HepG2 (cell line): Measurements from ENCODE around the gene TNFRSF6B. TPM values are rescaled to one million over a fixed set of nuclear protein-coding genes. Genes with fewer than 3 reads are reported as not detected.

ENCODE experiments used
- FUBP1 ChIP-seq: sonication (generic); formaldehyde crosslinking; IDR thresholded peaks from 2 replicates; pipeline ENCODE4 v1.5.1; 2020; ENCODE audit warnings: missing genetic modification reagents, mild to moderate bottlenecking, borderline replicate concordance
- GMEB1 ChIP-seq: sonication (generic); formaldehyde crosslinking; IDR thresholded peaks from 2 replicates; pipeline ENCODE4 v1.5.1; 2020; ENCODE audit warnings: missing genetic modification reagents, mild to moderate bottlenecking, borderline replicate concordance
- JDP2 ChIP-seq: sonication (generic); formaldehyde crosslinking; IDR thresholded peaks from 2 replicates; pipeline ENCODE4 v1.8.1; 2022; ENCODE audit warnings: missing genetic modification reagents, borderline replicate concordance
- KLF15 ChIP-seq: sonication (generic); formaldehyde crosslinking; IDR thresholded peaks from 2 replicates; pipeline ENCODE4 v1.8.1; 2023; ENCODE audit warnings: borderline replicate concordance, mild to moderate bottlenecking, inconsistent platforms, missing genetic modification reagents, mixed read lengths
- MAF1 ChIP-seq: sonication (generic); formaldehyde crosslinking; IDR thresholded peaks from 2 replicates; pipeline ENCODE4 v1.5.0; 2020; ENCODE audit warnings: missing genetic modification reagents, borderline replicate concordance
- MYC ChIP-seq: sonication (generic); formaldehyde crosslinking; IDR thresholded peaks from 2 replicates; pipeline ENCODE4 v1.9.0; 2021; ENCODE audit warnings: missing genetic modification reagents, borderline replicate concordance
- NR2F2 ChIP-seq: IDR thresholded peaks from 2 replicates; pipeline ENCODE4 v1.6.1; 2012; ENCODE audit warnings: low read depth, inconsistent platforms, borderline replicate concordance
- PHF21A ChIP-seq: sonication (generic); formaldehyde crosslinking; IDR thresholded peaks from 2 replicates; pipeline ENCODE4 v1.5.0; 2020; ENCODE audit warnings: mild to moderate bottlenecking, missing genetic modification reagents
- REST ChIP-seq, 2 experiments: IDR thresholded peaks; 2 replicates each; pipeline ENCODE4 v1.6.1; 2011 to 2012; ENCODE audit warnings: low read length in 2 of 2, borderline replicate concordance in 1 of 2, low read depth in 1 of 2, mild to moderate bottlenecking in 1 of 2, moderate library complexity in 1 of 2
- RFXANK ChIP-seq: IDR thresholded peaks from 2 replicates; pipeline ENCODE4 v1.6.1; 2016
- SP1 ChIP-seq, 2 experiments: fragments of 450-650 bp in 1 of 2; sonication (generic) in 1 of 2; formaldehyde crosslinking in 1 of 2; IDR thresholded peaks; 2 replicates each; pipeline versions ENCODE4 v1.4.0 to v1.6.1; 2016 to 2020; ENCODE audit warnings: missing genetic modification reagents in 1 of 2
- SP4 ChIP-seq: sonication (generic); formaldehyde crosslinking; IDR thresholded peaks from 2 replicates; pipeline ENCODE4 v1.8.1; 2023; ENCODE audit warnings: mild to moderate bottlenecking, missing genetic modification reagents
- SSRP1 ChIP-seq: IDR thresholded peaks from 2 replicates; pipeline ENCODE4 v1.6.1; 2016; ENCODE audit warnings: control low read depth
- ZC3H13 ChIP-seq: sonication (generic); formaldehyde crosslinking; IDR thresholded peaks from 2 replicates; pipeline ENCODE4 v1.8.1; 2023; ENCODE audit warnings: mild to moderate bottlenecking, missing genetic modification reagents, moderate library complexity
- ZNF263 ChIP-seq: sonication (generic); formaldehyde crosslinking; IDR thresholded peaks from 2 replicates; pipeline ENCODE4 v1.4.0; 2020; ENCODE audit warnings: missing genetic modification reagents
- ZNF556 ChIP-seq: sonication (generic); formaldehyde crosslinking; IDR thresholded peaks from 2 replicates; pipeline ENCODE4 v1.4.0; 2020; ENCODE audit warnings: mild to moderate bottlenecking, missing genetic modification reagents, borderline replicate concordance
- ZNF598 ChIP-seq: sonication (generic); formaldehyde crosslinking; IDR thresholded peaks from 2 replicates; pipeline ENCODE4 v1.5.1; 2020; ENCODE audit warnings: mild to moderate bottlenecking, missing genetic modification reagents, borderline replicate concordance
- ZNF670 ChIP-seq: sonication (generic); formaldehyde crosslinking; IDR thresholded peaks from 2 replicates; pipeline ENCODE4 v1.8.0; 2022; ENCODE audit warnings: mild to moderate bottlenecking, missing genetic modification reagents, borderline replicate concordance
- ZNF746 ChIP-seq: sonication (generic); formaldehyde crosslinking; IDR thresholded peaks from 2 replicates; pipeline ENCODE4 v1.8.0; 2022; ENCODE audit warnings: mild to moderate bottlenecking, missing genetic modification reagents
- ZNF780A ChIP-seq: sonication (generic); formaldehyde crosslinking; IDR thresholded peaks from 2 replicates; pipeline ENCODE4 v1.8.0; 2022; ENCODE audit warnings: mild to moderate bottlenecking, missing genetic modification reagents, moderate library complexity
- ZNF839 ChIP-seq: sonication (generic); formaldehyde crosslinking; IDR thresholded peaks from 2 replicates; pipeline ENCODE4 v1.4.0; 2020; ENCODE audit warnings: missing genetic modification reagents, mild to moderate bottlenecking, borderline replicate concordance
- polyA plus RNA-seq, 8 experiments: library from polyadenylated mRNA; depleted of rRNA in 3 of 8; stranded (reverse) in 7 of 8; unstranded in 1 of 8; fragments of >200 nt; fragmentation: Illumina TruSeq in 4 of 8; extraction: Trizol in 4 of 8; gene quantifications; 2 replicates each; pipeline versions ENCODE4 v1.2.1 to v1.2.3, GENCODE V29; 2011 to 2016; ENCODE audit warnings: low read depth in 4 of 8, missing spikeins in 1 of 8, mixed read lengths in 1 of 8; ENCODE audit not compliant: insufficient read depth in 1 of 8
- total RNA-seq, 5 experiments: library from RNA; depleted of rRNA; stranded (reverse); fragments of >200 nt; fragmentation: Illumina TruSeq; extraction: Trizol; gene quantifications; 2 replicates each; pipeline ENCODE4 v1.2.3, GENCODE V29; 2016; ENCODE audit warnings: low read depth in 1 of 5

Gene TNFRSF6B
- total and polyA plus RNA-seq, 2 of the 13 experiments (the other 11 are each of a cell fraction or from before 2014, with no cell fraction given) = 0.24 TPM; not detected in 1

DNA sequence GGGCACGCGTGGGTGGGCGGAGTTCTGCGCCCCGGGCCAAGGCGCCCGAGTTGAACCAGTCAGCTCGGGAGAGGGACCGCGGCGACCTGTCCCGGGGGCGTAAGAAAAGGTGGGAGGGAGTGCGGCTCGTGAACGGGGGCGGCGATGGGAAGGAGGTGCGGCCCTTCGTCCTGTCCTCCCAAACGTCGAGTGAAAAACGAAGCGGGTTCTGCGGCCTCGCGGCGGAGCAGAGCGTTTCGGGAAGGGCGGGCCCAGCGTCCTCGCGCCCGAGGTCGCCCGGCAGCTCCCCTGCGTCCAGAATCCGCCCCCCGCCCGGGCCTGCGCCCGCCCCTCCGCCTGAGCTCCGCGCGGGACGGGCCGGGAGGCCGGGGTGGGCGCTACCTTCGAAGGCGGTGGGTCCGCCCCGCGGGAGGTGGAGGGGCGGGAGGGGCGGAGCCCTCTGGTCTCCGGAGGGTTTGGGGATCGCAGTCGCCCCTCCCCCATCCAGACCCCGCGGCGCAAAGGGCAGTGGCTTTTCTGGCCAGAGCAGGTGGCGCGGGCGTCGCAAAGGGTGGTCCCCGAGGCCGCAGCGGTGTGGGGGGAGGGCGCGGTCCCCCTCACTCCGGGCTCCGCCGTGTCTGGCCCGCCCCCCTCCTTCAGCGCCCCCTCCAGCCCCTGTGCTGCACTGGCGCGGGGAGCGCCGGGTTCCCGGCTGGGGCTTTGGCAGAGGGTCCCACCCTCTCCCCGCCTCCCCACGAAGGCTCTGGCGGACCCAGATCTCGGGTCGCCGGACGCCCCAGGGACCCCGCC, 44.1 kb upstream of the TNFRSF6B start (continued):
- TF ChIP-seq REST (IDR thresholded peaks at IDR 0.05; ENCODE audit: borderline replicate concordance in 1 of 2, low read depth in 1 of 2, low read length in 2 of 2) (no peak; a peak in 1 of 4 replicates), SP1 (IDR thresholded peaks at IDR 0.05) (no peak), SP1 (CRISPR knock-in tag; IDR thresholded peaks at IDR 0.05) (peak; percentile 39; the same call in 1 of the 2 replicates), ZNF263 (CRISPR knock-in tag) (peak; percentile 50; the same call in 1 of the 2 replicates), ZNF780A (peak; percentile 24; the same call in 1 of the 2 replicates), GMEB1 (no peak), PHF21A (CRISPR knock-in tag) (no peak; the same call in 1 of the 2 replicates), ZNF556 (CRISPR knock-in tag) (no peak; the same call in 1 of the 2 replicates), ZC3H13 (CRISPR knock-in tag) (0 out of 2 replicates have a peak, but pooled peaks have one; percentile 79), MYC (CRISPR knock-in tag) (peak; percentile 58; the same call in 1 of the 2 replicates), ZNF598 (CRISPR knock-in tag) (0 out of 2 replicates have a peak, but pooled peaks have one; percentile 39), ZNF746 (CRISPR knock-in tag) (peak; percentile 33; the same call in 1 of the 2 replicates), SP4 (CRISPR knock-in tag) (peak; percentile 39; the same call in 1 of the 2 replicates), NR2F2 (peak; percentile 41; the same call in 1 of the 2 replicates), ZNF670 (CRISPR knock-in tag) (no peak; the same call in 1 of the 2 replicates), MAF1 (CRISPR knock-in tag) (0 out of 2 replicates have a peak, but pooled peaks have one; percentile 36), ZNF839 (CRISPR knock-in tag) (0 out of 2 replicates have a peak, but pooled peaks have one; percentile 18), RFXANK (CRISPR knock-in tag) (0 out of 2 replicates have a peak, but pooled peaks have one; percentile 22), FUBP1 (0 out of 2 replicates have a peak, but pooled peaks have one; percentile 50), KLF15 (no peak), JDP2 (CRISPR knock-in tag) (no peak; the same call in 1 of the 2 replicates), SSRP1 (0 out of 2 replicates have a peak, but pooled peaks have one; percentile 72)
